SK-N-MC (cell line): ENCODE data around the gene STX2.

Experiments used
- EZH2 ChIP-seq: fragments of 200-600 bp; sonication (generic); IDR thresholded peaks from one replicate; pipeline ENCODE4 v1.6.1; 2017; ENCODE audit warnings: antibody characterized with exemption
- POLR2AphosphoS5 ChIP-seq: IDR thresholded peaks from 2 replicates; pipeline ENCODE4 v1.6.1; 2012; ENCODE audit warnings: mild to moderate bottlenecking, low read depth, low read length, borderline replicate concordance

GRCh38 chr12:130792821-130793553, 46.1 kb downstream of the STX2 start:
- no peak for TF ChIP-seq EZH2
- no peak for TF ChIP-seq POLR2AphosphoS5
